GM12872 (cell line): Measurements from ENCODE around the gene ABI2.
A peak's percentile ranks its signal among the peaks of the same experiment; 100 is the strongest.

Source experiments
- TF ChIP-seq, protein P1 (sequence below): IDR thresholded peaks from 3 replicates; pipeline ENCODE4 v1.5.1; 2011; ENCODE audit warnings: low read depth, mild to moderate bottlenecking, low read length, moderate library complexity; ENCODE audit not compliant: insufficient read depth

The ABI2 gene

DNA sequence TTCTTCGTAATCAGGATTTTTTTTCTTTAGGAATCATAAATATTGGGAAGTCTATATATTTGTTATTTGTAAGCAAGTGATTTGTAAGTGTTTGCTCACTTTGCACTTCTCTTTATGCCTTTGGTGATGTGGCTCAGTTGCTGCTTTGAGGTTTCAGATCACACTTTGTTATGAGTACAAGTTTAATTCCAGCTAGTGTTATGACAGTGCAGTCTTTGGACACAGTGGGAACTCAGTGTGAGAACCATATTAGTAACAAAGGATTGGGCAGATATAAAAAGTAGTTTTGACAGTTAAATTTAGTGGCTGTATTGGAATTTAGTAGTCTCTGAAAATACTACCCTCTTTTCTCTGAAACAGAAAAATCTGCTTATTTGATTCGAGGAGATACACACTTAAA is 67.7 kb downstream of the ABI2 start:
- TF ChIP-seq, protein P1, sequence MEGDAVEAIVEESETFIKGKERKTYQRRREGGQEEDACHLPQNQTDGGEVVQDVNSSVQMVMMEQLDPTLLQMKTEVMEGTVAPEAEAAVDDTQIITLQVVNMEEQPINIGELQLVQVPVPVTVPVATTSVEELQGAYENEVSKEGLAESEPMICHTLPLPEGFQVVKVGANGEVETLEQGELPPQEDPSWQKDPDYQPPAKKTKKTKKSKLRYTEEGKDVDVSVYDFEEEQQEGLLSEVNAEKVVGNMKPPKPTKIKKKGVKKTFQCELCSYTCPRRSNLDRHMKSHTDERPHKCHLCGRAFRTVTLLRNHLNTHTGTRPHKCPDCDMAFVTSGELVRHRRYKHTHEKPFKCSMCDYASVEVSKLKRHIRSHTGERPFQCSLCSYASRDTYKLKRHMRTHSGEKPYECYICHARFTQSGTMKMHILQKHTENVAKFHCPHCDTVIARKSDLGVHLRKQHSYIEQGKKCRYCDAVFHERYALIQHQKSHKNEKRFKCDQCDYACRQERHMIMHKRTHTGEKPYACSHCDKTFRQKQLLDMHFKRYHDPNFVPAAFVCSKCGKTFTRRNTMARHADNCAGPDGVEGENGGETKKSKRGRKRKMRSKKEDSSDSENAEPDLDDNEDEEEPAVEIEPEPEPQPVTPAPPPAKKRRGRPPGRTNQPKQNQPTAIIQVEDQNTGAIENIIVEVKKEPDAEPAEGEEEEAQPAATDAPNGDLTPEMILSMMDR = no peak

DNA sequence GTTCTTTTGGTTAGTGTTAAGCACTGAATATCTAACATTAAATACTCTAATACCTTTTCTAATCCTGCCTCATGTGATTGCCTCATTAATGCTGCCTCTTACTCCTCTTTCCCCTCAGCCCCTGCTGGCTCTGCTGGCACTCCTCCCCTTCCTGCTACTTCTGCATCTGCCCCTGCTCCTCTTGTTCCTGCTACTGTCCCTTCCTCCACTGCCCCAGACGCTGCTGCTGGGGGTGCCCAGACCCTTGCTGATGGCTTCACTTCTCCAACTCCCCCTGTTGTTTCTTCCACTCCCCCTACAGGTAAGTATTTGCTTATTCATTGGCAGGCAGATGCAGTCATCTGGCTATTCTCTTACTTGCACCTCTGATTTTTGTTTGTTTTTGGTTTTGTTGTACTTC is 68.5 kb downstream of the ABI2 start:
- TF ChIP-seq, protein P1 = peak; percentile 20; the same call in 1 of the 3 replicates

DNA sequence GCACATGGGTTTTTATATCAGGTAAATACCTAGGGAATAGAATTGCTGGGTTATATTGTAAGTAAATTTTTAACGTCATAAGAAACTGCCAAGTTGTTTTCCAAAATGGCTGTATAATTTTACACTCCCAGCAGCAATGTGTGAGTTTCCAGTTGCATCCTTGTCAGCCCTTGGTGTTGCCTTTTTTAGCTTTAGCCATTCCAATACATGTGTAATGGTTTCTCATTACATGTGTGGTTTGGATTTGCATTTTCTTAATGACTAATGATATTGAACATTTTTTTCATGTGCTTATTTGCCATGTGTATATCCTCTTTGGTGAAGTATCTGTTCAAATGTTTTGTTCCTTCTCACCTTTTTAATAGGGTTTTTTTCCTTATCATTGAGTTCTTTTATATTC is 70.8 kb downstream of the ABI2 start:
- TF ChIP-seq, protein P1 = no peak

DNA sequence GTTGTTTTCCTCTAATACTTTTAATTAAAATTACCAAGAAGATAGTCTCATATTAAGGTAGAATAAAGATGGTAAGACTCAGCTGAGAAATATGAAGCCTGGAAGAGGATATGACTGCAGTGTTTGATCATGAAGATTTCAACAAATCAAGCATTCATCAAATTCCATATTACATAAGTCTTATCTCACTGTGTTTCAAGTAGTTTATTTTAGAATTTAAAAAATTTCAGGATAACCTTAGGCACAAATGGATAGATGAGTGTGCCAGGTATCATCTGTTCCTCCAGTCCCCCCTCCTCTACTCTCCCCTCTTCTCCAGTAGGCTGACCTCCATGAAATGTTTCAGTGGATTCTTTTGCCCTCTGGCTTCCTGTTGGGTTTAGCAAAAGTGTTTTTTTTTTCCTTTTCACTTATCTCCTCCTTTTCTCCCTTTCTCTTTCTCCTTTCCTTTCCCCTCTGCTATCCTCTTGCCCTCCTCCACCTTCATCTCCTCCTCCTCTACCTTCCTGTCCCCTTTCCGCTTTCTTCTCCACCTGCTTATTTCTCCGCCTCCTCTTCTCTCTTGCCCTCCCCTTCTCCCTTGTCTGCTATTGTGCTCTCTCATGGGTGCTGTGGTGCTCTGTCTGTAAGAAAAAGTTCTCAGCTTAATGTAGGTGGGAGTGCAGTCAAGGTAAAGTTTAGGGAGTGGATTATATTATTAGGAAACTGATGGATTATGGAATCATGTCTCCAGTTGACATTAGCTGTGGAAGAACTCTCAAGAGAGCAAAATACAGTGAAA is 72.8 kb downstream of the ABI2 start:
- TF ChIP-seq, protein P1 = no peak

DNA sequence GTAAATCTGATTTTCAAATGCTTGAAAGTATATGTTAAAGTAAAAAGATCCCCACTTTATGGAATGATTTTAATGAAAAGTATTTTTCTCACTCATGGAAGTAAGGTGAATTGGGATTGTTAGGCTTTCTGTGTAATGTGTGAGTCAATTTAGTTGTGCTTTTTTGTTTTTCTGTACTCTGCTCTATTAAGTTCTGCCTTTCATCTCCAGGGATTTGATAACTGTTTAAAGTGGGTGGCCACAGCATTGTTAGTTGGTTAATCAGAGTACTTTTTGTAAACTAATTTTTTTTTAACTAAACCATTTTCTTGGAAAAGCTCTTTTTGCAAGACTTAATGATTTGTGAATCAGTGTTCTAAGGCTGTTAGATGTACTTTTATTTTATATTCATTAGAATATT is 76.8 kb downstream of the ABI2 start:
- TF ChIP-seq, protein P1 = no peak

DNA sequence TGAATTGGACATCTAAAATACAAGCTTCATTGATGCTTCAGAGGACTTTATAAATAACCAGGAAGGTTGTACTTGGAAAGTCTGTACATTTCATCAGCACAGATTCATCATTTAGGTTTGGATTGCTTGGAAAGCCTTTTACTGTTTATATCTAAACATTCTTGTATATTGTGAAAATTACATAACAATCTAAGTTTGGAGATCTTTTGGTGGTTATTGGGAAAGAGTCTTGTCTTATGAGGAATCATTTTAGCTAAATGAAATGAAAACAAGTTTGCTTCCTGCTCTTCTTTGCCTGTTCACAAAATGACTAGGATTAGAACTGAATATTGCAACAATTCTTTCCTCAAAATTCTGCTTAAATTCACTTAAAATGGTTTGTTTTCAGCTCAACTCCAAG is 79.3 kb downstream of the ABI2 start:
- TF ChIP-seq, protein P1 = no peak

DNA sequence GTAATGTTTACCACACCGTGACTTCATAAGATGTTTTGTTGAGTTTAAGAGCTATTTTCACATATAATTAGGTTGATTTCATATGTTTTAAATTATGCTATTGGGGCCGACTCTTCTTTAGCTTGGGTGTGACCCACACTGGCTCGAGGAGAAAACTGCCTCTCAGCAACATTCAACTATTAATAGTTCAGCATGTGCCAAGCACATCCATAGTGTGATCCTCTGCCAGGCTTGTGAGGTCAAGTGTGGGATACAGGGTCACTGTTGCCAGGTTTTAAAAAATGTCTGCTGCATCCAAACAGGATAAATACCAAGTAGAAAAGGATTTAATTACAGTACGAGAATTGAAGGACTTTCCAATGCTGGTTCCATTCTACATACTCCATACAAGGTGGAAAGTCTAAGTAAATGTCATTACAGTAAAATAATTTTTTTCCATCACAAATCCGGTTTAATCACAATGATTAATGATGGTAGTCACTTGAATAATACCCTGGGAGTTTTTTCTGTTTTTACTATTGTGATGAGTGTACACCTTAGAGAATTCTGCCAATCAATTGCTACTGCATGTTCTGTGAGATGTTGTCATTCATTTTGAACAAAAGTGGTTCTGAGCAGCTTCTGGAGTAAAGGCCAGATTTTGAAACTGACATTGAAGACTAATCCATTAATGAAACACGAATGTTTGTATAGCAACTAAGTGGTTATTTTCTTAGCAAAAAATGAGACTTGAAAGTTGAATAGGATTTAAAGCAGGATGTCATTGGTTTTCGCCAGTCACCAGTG is 84.5 kb downstream of the ABI2 start:
- TF ChIP-seq, protein P1 = no peak
